ENCODE results near the gene PROCA1. TPM values are rescaled to one million over a fixed set of nuclear protein-coding genes. Genes with fewer than 3 reads are reported as not detected.

PROCA1 gene
- total and polyA plus RNA-seq, 2 of the 13 experiments (the other 11 are each of a cell fraction or from before 2014, with no cell fraction given), result 0.73 to 1.5 TPM

GRCh38 chr17:28710861-28711722, 596 bp downstream of the PROCA1 start (continued):
- peak; percentile 75 for TF ChIP-seq ZGPAT (CRISPR knock-in tag; IDR thresholded peaks at IDR 0.05)
- 0 out of 2 replicates have a peak, but pooled peaks have one; percentile 28 for TF ChIP-seq FOXA3 (CRISPR knock-in tag; IDR thresholded peaks at IDR 0.05)
- peak; percentile 21; the same call in 1 of the 2 replicates for TF ChIP-seq FOXP4 (CRISPR knock-in tag; IDR thresholded peaks at IDR 0.05)
- no peak for TF ChIP-seq AHDC1 (CRISPR knock-in tag; IDR thresholded peaks at IDR 0.05; ENCODE audit: borderline replicate concordance)
- peak; percentile 88 for TF ChIP-seq MAX (IDR thresholded peaks at IDR 0.05)
- peak; percentile 46; the same call in 1 of the 2 replicates for TF ChIP-seq ISL2 (CRISPR knock-in tag; IDR thresholded peaks at IDR 0.05)
- TF ChIP-seq IRF1 (CRISPR knock-in tag; IDR thresholded peaks at IDR 0.05; ENCODE audit: low read depth), result no peak
- 0 out of 2 replicates have a peak, but pooled peaks have one; percentile 26 for TF ChIP-seq PBX3 (CRISPR knock-in tag; IDR thresholded peaks at IDR 0.05; ENCODE audit: borderline replicate concordance)
- TF ChIP-seq EP300 (IDR thresholded peaks at IDR 0.05; ENCODE audit: low read depth in 2 of 2, low read length in 2 of 2), result 0 out of 4 replicates have a peak, but pooled peaks of 1 of the 2 experiments have one; percentile 15
- TF ChIP-seq EP300 (CRISPR knock-in tag; IDR thresholded peaks at IDR 0.05; ENCODE audit: borderline replicate concordance), result no peak
- no peak for TF ChIP-seq ZNF253 (CRISPR knock-in tag; IDR thresholded peaks at IDR 0.05; ENCODE audit: borderline replicate concordance)
- TF ChIP-seq ESRRA (CRISPR knock-in tag; IDR thresholded peaks at IDR 0.05; ENCODE audit: low read depth), result peak; percentile 42; the same call in 1 of the 2 replicates
- TF ChIP-seq KAT8 (CRISPR knock-in tag; IDR thresholded peaks at IDR 0.05), result peak; percentile 63; the same call in 1 of the 2 replicates
- TF ChIP-seq ATF3 (CRISPR knock-in tag; IDR thresholded peaks at IDR 0.05), result peak; percentile 58; the same call in 1 of the 2 replicates

Data from HepG2 (cell line).